Thyroid gland (tissue), 4 donors: ENCODE measurements around the gene PALLD.
A peak's percentile ranks its signal among the peaks of the same experiment; 100 is the strongest.

ENCODE experiments used
- POLR2A ChIP-seq, 2 donors: fragments of 450-650 bp; IDR thresholded peaks; one replicate each; pipeline ENCODE4 v1.6.1; 2017; ENCODE audit warnings: antibody characterized with exemption in 2 of 2, mild to moderate bottlenecking in 2 of 2, moderate library complexity in 1 of 2
- TF ChIP-seq, protein P1 (sequence below), 6 experiments: fragments of 200-600 bp in 3 of 6; fragments of 450-650 bp in 3 of 6; sonication (generic) in 3 of 6; IDR thresholded peaks; one replicate each; pipeline ENCODE4 v1.5.1; 2016 to 2019; ENCODE audit warnings: antibody characterized with exemption in 6 of 6, mild to moderate bottlenecking in 2 of 6, inconsistent platforms in 1 of 6, moderate library complexity in 1 of 6

DNA sequence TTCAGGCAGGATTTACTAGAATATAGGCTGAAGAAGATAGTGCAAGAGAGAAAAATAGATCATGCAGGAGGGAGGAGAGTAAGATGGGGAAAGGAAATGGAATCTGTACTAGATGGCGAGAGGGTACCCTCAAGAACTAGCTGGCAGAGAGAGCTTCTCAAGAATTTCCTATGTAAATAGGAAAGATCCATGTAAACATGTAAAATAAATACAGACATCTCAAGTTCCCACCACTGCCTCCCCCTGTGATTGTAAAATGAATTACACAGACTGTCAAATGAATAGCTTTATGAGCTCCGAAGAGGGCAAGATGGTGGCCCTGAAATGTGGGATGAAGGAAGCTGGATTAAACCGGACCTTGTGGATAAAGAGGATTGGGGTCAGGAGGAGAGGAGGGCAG is 178.0 kb downstream of the PALLD start:
- TF ChIP-seq, protein P1, sequence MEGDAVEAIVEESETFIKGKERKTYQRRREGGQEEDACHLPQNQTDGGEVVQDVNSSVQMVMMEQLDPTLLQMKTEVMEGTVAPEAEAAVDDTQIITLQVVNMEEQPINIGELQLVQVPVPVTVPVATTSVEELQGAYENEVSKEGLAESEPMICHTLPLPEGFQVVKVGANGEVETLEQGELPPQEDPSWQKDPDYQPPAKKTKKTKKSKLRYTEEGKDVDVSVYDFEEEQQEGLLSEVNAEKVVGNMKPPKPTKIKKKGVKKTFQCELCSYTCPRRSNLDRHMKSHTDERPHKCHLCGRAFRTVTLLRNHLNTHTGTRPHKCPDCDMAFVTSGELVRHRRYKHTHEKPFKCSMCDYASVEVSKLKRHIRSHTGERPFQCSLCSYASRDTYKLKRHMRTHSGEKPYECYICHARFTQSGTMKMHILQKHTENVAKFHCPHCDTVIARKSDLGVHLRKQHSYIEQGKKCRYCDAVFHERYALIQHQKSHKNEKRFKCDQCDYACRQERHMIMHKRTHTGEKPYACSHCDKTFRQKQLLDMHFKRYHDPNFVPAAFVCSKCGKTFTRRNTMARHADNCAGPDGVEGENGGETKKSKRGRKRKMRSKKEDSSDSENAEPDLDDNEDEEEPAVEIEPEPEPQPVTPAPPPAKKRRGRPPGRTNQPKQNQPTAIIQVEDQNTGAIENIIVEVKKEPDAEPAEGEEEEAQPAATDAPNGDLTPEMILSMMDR (IDR thresholded peaks at IDR 0.05), result peak in 1 of 6 experiments; percentile 21
- TF ChIP-seq POLR2A (IDR thresholded peaks at IDR 0.05), result no peak
